Memory B cell (primary cell): ENCODE data around the gene SPAAR.
"Not testable (repeated sequence)": the region's sequence is repeated elsewhere in the genome, so short reads cannot be mapped to it uniquely, and the experiment has no call there.

Source experiments
- ATAC-seq: fragments of 150-1000 bp; cut with Tn5 transposase; 2 replicates; pipeline ENCODE4 v1.10.0; 2021; ENCODE audit warnings: low read depth, mild to moderate bottlenecking, moderate library complexity
- DNase-seq, 2 donors: peaks; one replicate each; pipeline ENCODE4 v3.0.0; 2022; ENCODE audit warnings: low spot score in 2 of 2
- H3K27ac Mint-ChIP-seq: one replicate; pipeline ENCODE4 v1.8.0; 2022; ENCODE audit warnings: mild to moderate bottlenecking, moderate library complexity, mixed read lengths
- H3K27me3 Mint-ChIP-seq: one replicate; pipeline ENCODE4 v1.8.0; 2022; ENCODE audit warnings: mixed read lengths
- H3K36me3 Mint-ChIP-seq: one replicate; pipeline ENCODE4 v1.8.0; 2022; ENCODE audit warnings: mild to moderate bottlenecking, mixed read lengths
- H3K4me1 Mint-ChIP-seq: one replicate; pipeline ENCODE4 v1.8.0; 2022; ENCODE audit warnings: mixed read lengths
- H3K4me3 Mint-ChIP-seq: one replicate; pipeline ENCODE4 v1.8.0; 2022; ENCODE audit warnings: mild to moderate bottlenecking, moderate library complexity, mixed read lengths
- H3K9me3 Mint-ChIP-seq: one replicate; pipeline ENCODE4 v1.8.0; 2022; ENCODE audit warnings: mixed read lengths

SPAAR gene

DNA sequence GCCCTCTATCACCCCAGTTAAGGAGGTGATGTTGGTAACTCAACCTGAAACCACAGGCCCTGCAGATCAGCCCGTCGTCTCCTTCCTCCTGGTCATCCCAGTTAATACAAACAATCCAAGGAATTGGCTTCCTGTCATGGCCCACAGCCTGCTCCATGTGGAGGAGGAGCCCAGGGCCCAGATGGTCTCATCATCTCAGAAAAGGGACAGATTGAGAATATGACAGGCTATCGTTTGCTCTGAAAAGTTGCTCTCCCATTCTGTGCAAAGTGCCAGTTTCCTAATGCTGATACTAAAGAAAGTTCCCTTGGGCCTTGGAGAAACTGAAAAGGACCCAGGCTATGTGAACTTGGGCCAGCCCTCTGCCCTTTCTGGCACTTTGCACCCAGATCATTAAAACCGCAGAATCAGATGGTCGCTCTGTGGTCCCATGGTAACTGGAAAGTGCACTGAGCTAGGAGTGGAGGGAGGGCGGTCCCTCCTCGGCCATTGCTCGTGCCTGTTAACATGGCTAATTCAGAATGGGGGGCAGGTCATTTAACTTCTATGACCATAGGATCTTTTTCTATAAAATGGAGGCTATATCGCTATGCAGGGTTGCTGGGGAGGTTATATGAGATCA lies 675 bp upstream of the SPAAR start:
- ATAC-seq (no peak), DNase-seq (no peak)
- Mint-ChIP-seq H3K9me3 (no peaks in the 10 kb centered on the region), H3K4me3 (no peak overlapping the region), H3K27ac (no peak overlapping the region), H3K36me3 (no peaks in the 10 kb centered on the region), H3K27me3 (peaks cover 18% of the 10 kb centered on the region), H3K4me1 (peaks cover 2% of the 10 kb centered on the region)

DNA sequence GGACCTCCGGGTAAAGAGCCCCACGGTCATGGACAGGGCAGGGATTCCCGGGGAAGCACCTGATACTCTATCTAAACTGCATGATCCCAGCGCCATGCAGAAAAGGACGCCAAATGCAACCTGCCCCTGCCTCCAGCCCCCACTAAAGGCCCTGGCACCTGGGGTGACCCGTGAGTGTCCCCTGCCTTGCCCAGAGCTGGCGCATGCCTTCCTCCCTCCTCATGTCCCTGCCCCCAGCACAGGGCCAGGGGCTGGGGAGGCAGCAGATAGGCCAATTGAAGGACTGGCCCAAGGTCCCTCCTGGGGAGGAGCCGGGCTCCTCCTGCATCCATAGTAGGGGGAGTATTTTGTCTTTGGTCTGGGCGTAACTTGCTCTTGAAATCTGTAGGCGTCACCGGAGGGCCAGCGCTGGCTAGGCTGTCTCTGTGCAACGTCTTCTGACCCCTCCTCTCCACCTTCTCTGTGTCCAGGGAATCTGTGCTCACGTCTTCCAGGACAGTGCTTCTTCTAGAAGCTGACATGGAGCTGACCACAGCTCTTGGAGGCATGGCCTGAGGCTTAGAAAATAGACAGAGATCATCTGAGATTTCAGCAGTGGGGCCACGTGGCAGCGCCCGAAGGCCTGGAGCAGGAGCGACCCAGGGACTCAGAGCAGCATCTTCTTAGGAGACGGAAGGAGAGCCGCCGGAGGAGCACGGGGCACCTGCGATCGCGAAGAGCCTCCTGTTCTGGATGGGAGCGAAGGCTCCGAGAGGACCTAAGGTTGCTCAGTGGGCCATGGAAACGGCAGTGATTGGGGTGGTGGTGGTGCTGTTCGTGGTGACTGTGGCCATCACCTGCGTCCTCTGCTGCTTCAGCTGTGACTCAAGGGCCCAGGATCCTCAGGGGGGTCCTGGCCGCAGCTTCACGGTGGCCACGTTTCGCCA lies 660 bp downstream of the SPAAR start:
- Mint-ChIP-seq H3K36me3 (no peaks in the 10 kb centered on the region), H3K27ac (no peak overlapping the region), H3K4me1 (peaks cover 2% of the 10 kb centered on the region), H3K27me3 (peaks cover 18% of the 10 kb centered on the region), H3K9me3 (no peaks in the 10 kb centered on the region), H3K4me3 (no peak overlapping the region)
- DNase-seq, result no peak
- ATAC-seq, result no peak

- Mint-ChIP-seq H3K4me1 (peaks cover 2% of the 10 kb centered on the region), H3K9me3 (no peaks in the 10 kb centered on the region), H3K36me3 (no peaks in the 10 kb centered on the region), H3K27ac (no peak overlapping the region), H3K27me3 (peaks cover 18% of the 10 kb centered on the region), H3K4me3 (no peak overlapping the region)
- no peak for DNase-seq
- peak; percentile 51 for ATAC-seq
These were observed 1.5 kb downstream of the SPAAR start for GRCh38 chr9:35910613-35911359.

GRCh38 chr9:35911690-35912089 lies 2.4 kb downstream of the SPAAR start:
- no peak overlapping the region for H3K4me3 Mint-ChIP-seq
- no peaks in the 10 kb centered on the region for H3K36me3 Mint-ChIP-seq
- ATAC-seq (no peak), DNase-seq (no peak)
- no peak overlapping the region for H3K27ac Mint-ChIP-seq
- H3K9me3 Mint-ChIP-seq, result no peaks in the 10 kb centered on the region
- peaks cover 2% of the 10 kb centered on the region for H3K4me1 Mint-ChIP-seq
- peaks cover 15% of the 10 kb centered on the region for H3K27me3 Mint-ChIP-seq

DNA sequence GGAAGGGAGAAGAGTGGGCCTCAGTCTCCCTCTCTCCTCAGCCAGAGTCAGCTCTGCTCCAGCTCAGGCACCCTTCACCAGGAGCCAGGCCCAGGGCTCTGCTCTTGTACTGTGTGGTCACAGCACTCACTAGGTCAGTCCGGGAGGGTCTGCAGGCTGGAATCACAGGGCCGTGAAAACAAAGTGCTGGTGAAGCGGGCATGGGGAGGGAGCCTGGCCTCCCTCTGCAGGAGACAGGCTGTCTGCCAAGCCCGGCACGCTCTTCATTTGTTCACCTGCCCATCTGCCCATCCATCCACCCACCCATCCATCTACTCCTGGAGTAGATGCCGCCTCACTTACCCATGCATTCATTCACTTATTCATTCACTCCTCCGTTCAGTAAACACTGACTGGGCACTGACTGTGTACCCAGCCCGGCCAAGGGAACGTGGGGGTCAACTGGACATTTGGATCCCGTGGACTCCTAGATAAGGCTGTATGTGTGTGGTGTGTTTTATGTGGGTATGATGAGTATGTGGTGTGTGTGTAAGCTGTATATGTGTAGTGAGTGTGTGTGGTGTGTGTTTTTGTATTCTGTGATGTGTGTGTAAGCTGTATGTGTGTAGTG lies 3.6 kb downstream of the SPAAR start:
- peaks cover 13% of the 10 kb centered on the region for H3K27me3 Mint-ChIP-seq
- DNase-seq (no peak), ATAC-seq (no peak)
- no peaks in the 10 kb centered on the region for H3K9me3 Mint-ChIP-seq
- H3K4me1 Mint-ChIP-seq, result peaks cover 2% of the 10 kb centered on the region
- no peaks in the 10 kb centered on the region for H3K36me3 Mint-ChIP-seq
- no peak overlapping the region for H3K27ac Mint-ChIP-seq
- H3K4me3 Mint-ChIP-seq, result no peak overlapping the region

DNA sequence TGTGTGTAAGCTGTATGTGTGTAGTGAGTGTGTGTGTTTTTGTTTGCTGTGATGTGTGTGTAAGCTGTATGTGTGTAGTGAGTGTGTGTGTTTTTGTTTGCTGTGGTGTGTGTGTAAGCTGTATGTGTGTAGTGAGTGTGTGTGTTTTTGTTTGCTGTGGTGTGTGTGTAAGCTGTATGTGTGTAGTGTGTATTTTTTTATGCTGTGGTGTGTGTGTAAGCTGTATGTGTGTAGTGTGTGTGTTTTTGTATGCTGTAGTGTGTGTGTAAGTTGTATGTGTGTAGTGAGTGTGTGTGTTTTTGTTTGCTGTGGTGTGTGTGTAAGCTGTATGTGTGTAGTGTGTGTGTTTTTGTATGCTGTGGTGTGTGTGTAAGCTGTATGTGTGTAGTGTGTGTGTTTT lies 4.1 kb downstream of the SPAAR start:
- H3K27me3 Mint-ChIP-seq, result peaks cover 13% of the 10 kb centered on the region
- not testable (repeated sequence) for H3K4me3 Mint-ChIP-seq, H3K36me3 Mint-ChIP-seq, DNase-seq, ATAC-seq, H3K4me1 Mint-ChIP-seq, H3K9me3 Mint-ChIP-seq, H3K27ac Mint-ChIP-seq

GRCh38 chr9:35914301-35914807 lies 5.1 kb downstream of the SPAAR start:
- ATAC-seq (peak; percentile 41), DNase-seq (no peak)
- no peaks in the 10 kb centered on the region for H3K36me3 Mint-ChIP-seq
- no peaks in the 10 kb centered on the region for H3K9me3 Mint-ChIP-seq
- H3K27ac Mint-ChIP-seq, result no peak overlapping the region
- H3K4me3 Mint-ChIP-seq, result no peak overlapping the region
- H3K27me3 Mint-ChIP-seq, result peaks cover 6% of the 10 kb centered on the region
- peaks cover 2% of the 10 kb centered on the region for H3K4me1 Mint-ChIP-seq

DNA sequence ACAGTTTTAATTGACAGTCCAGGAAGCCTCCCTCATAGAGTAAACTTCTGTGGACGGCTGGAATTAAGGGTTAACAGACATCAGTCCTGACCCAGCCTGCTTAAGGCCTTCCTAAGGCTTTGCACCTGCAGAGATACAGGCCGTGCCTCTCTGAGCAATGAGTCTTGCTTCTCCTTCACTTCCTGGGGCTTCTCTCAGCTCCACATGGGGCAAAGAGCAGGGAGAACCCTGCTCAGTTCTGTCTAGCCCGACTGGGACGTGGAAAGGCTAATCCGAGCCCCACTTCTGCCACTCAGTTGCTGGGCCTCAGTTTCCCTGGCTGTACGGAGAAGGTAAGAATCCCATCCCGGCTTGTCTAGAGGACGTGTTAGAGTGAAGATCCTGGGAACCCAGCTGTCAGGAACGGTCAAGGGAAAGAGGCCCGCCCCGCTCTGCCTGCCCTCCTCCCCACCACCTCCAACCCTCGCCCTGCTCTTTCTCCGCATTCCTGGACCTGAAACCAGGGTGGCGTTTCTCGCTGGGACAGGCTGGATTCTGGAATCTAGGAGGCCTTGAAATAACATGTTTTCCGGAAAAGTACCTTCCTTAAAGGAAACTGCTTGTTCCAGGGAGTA lies 6.5 kb downstream of the SPAAR start:
- peaks cover under 1% of the 10 kb centered on the region for H3K27me3 Mint-ChIP-seq
- H3K9me3 Mint-ChIP-seq, result no peaks in the 10 kb centered on the region
- DNase-seq (no peak), ATAC-seq (no peak)
- no peaks in the 10 kb centered on the region for H3K36me3 Mint-ChIP-seq
- no peak overlapping the region for H3K27ac Mint-ChIP-seq
- H3K4me3 Mint-ChIP-seq, result no peak overlapping the region
- H3K4me1 Mint-ChIP-seq, result no peaks in the 10 kb centered on the region

GRCh38 chr9:35917261-35917660 lies 8.0 kb downstream of the SPAAR start:
- no peak for ATAC-seq
- Mint-ChIP-seq H3K27ac (no peak overlapping the region), H3K27me3 (no peaks in the 10 kb centered on the region)

DNA sequence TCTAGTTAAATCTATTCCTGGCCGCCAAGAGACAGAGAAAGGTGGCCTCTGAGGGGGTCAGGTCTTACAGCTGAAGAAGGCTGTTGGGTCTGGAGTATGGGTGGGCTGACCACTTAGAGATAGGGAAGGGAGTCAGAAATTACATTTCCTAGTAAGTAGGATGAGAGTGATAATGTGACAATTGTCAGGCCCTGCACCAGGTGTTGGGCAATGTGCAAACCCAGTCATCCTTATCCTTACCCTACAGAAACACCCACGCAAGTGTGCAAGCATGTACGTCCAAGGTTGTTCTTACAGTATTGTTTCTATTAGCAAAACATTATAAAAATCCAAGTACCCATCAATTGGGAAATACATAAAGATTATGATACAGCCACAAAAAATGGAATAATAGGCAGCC lies 9.5 kb downstream of the SPAAR start:
- peaks cover 2% of the 10 kb centered on the region for H3K27me3 Mint-ChIP-seq
- no peaks in the 10 kb centered on the region for H3K36me3 Mint-ChIP-seq
- H3K9me3 Mint-ChIP-seq, result no peaks in the 10 kb centered on the region
- no peaks in the 10 kb centered on the region for H3K4me1 Mint-ChIP-seq
- ATAC-seq (no peak), DNase-seq (no peak)
- no peak overlapping the region for H3K4me3 Mint-ChIP-seq
- no peak overlapping the region for H3K27ac Mint-ChIP-seq

More at GRCh38 chr9:35917261-35917660, 8.0 kb downstream of the SPAAR start:
- Mint-ChIP-seq H3K9me3 (no peaks in the 10 kb centered on the region), H3K4me1 (no peaks in the 10 kb centered on the region), H3K36me3 (no peaks in the 10 kb centered on the region), H3K4me3 (no peak overlapping the region)
- no peak for DNase-seq

- H3K36me3 Mint-ChIP-seq, result no peaks in the 10 kb centered on the region
- no peaks in the 10 kb centered on the region for H3K9me3 Mint-ChIP-seq
- H3K27me3 Mint-ChIP-seq, result peaks cover 5% of the 10 kb centered on the region
- DNase-seq, result no peak
- no peak overlapping the region for H3K27ac Mint-ChIP-seq
- H3K4me1 Mint-ChIP-seq, result no peaks in the 10 kb centered on the region
- H3K4me3 Mint-ChIP-seq, result no peak overlapping the region
- no peak for ATAC-seq
These were observed 10.1 kb downstream of the SPAAR start for GRCh38 chr9:35919212-35920008.

DNA sequence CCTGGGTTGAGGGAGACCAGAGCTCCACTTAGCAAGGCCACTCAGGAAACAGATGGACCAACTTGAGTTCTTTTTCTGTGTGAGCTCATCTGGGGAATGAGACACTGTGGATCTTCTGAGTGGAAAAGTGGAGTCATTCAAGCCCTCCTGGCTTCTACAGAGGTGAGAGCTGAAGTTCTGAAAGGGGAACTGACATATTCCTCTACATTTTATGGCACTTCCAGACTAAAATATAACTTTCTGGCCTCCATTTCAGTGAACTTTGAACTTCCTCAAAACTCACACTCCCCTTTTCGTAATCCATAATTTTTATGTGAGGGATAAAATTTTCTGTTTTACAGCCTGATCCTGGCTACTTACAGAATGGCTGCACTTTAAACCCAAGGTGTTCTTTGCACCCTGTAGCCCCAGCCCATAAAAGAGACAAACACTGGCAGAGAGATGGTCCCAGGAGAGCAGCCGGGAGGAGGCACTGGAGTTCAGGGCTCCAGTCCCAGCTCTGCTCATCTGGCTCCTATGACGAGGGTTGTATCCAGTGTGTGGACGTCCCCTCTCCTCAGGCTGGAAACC lies 10.8 kb downstream of the SPAAR start:
- no peaks in the 10 kb centered on the region for H3K4me1 Mint-ChIP-seq
- DNase-seq, result no peak
- H3K9me3 Mint-ChIP-seq, result no peaks in the 10 kb centered on the region
- no peaks in the 10 kb centered on the region for H3K36me3 Mint-ChIP-seq
- ATAC-seq, result no peak
- H3K27me3 Mint-ChIP-seq, result peaks cover 5% of the 10 kb centered on the region
- no peak overlapping the region for H3K27ac Mint-ChIP-seq
- no peak overlapping the region for H3K4me3 Mint-ChIP-seq

- no peak overlapping the region for H3K27ac Mint-ChIP-seq
- no peak overlapping the region for H3K4me3 Mint-ChIP-seq
- DNase-seq, result no peak
- H3K36me3 Mint-ChIP-seq, result no peaks in the 10 kb centered on the region
- H3K4me1 Mint-ChIP-seq, result no peaks in the 10 kb centered on the region
- no peaks in the 10 kb centered on the region for H3K9me3 Mint-ChIP-seq
- ATAC-seq, result no peak
- H3K27me3 Mint-ChIP-seq, result peaks cover 10% of the 10 kb centered on the region
These were observed 14.3 kb downstream of the SPAAR start for GRCh38 chr9:35923598-35923926.
